ENCODE measurements around the gene ZNF521.

Gene ZNF521

DNA sequence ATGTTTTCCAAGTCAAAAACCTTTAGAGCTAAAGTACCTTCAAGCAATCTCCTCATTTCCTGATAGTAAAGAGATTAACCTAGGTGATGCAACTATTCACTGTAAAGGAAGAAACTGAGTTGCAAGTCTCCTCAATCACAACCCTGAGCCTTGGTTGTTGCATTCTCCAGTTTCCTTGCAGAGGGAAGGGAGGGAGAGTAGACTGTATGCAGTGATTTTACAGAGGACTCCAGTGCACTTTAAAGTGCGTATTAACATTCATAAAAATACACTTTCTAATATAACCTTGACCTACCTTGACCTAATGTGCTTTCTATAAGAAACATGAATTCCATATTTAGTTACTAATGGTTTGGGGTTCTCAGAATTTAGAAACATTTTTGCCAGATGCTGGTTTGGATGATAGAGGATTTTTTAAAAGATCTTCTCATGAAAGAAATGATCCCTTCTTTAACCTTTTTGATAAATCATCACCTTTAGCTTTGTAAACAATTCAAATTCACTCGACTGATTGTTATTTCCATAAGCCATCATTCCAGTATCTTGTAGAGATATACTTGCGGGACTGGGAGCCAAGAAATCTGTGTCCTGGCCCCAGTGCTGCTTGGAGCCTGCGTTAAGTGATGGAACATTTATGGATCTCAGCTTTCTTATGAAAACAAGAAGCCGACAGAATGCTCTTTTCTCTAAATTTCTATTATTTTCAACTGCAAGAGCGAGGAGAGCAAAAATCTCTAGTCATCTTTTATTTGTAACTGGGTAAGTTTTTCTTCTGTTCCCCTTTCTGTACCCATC, 228.3 kb downstream of the ZNF521 start:
- H3K36me3 ChIP-seq (ENCODE audit: control insufficient read depth, insufficient read depth, low read length), result no peaks in the 10 kb centered on the region
- no peaks in the 10 kb centered on the region for H3K27me3 ChIP-seq (replicated peaks; ENCODE audit: control insufficient read depth, insufficient read depth, low read length, poor library complexity, severe bottlenecking)
- H3K4me3 ChIP-seq (ENCODE audit: insufficient read depth, low read depth, low read length, poor library complexity, severe bottlenecking), result no peak overlapping the region
- no peak for DNase-seq
- H3K27ac ChIP-seq (ENCODE audit: insufficient read depth, low read length, poor library complexity, severe bottlenecking), result no peak overlapping the region
- H3K9me3 ChIP-seq (ENCODE audit: control insufficient read depth, low read length), result no peaks in the 10 kb centered on the region
- H3K4me1 ChIP-seq (ENCODE audit: control insufficient read depth, insufficient read depth, low read length, poor library complexity, severe bottlenecking), result no peaks in the 10 kb centered on the region

DNA sequence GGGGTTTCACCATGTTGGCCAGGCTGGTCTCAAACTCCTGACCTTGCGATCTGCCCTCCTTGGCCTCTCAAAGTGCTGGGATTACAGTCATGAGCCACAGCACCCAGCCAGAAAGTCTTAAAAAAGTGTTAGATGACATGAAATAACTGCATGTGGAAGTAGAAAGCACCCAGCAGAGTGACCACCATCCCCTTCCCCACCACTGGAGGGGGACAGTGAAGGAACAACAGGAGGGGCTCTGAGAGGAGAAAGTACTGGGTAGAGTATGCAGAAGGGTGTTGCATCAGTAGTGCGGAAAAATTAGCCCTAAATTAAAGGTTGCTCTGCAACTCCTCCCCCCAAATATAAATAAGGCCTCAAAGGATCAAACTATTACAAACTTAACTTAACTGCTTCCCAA, 230.5 kb downstream of the ZNF521 start:
- Histone ChIP-seq H3K36me3 (ENCODE audit: control insufficient read depth, insufficient read depth, low read length) (no peaks in the 10 kb centered on the region), H3K4me1 (ENCODE audit: control insufficient read depth, insufficient read depth, low read length, poor library complexity, severe bottlenecking) (no peaks in the 10 kb centered on the region), H3K4me3 (ENCODE audit: insufficient read depth, low read depth, low read length, poor library complexity, severe bottlenecking) (no peak overlapping the region), H3K27me3 (replicated peaks; ENCODE audit: control insufficient read depth, insufficient read depth, low read length, poor library complexity, severe bottlenecking) (no peaks in the 10 kb centered on the region), H3K9me3 (ENCODE audit: control insufficient read depth, low read length) (no peaks in the 10 kb centered on the region), H3K27ac (ENCODE audit: insufficient read depth, low read length, poor library complexity, severe bottlenecking) (no peak overlapping the region)
- no peak for DNase-seq

GRCh38 chr18:25113566-25113965, 238.4 kb downstream of the ZNF521 start:
- no peaks in the 10 kb centered on the region for H3K9me3 ChIP-seq (ENCODE audit: control insufficient read depth, low read length)
- no peak for DNase-seq
- H3K4me1 ChIP-seq (ENCODE audit: control insufficient read depth, insufficient read depth, low read length, poor library complexity, severe bottlenecking), result no peaks in the 10 kb centered on the region
- H3K27ac ChIP-seq (ENCODE audit: insufficient read depth, low read length, poor library complexity, severe bottlenecking), result no peak overlapping the region
- no peak overlapping the region for H3K4me3 ChIP-seq (ENCODE audit: insufficient read depth, low read depth, low read length, poor library complexity, severe bottlenecking)
- no peaks in the 10 kb centered on the region for H3K36me3 ChIP-seq (ENCODE audit: control insufficient read depth, insufficient read depth, low read length)
- H3K27me3 ChIP-seq (replicated peaks; ENCODE audit: control insufficient read depth, insufficient read depth, low read length, poor library complexity, severe bottlenecking), result no peaks in the 10 kb centered on the region

DNA sequence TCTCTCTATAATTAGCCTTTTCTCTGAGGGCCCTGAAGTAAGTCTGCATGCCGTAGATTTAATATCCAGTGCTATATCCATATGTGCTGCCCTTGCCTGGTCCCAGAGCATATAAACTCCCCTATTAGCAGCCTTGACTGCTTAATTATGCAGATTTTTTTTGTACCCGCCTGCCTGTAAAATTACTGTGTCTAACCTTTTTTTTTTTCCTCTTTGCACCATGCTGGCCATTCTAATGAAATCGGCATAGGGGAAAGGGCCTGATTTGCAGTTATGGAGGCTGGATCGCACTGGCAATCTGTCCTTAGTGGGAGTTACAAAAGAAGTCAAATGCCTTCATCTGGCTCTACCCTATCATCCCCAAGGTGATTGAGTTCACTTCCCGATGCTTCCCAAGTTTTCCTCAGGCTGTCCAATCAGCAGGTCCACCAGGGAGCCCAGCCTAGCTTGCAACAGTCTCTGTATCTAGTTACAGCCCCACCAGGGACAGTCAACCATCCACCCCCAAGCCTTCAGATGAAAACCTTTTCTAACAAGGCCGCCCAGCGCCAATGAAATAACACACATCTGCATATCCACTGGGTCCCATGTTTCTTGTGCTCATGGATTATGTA, 239.0 kb downstream of the ZNF521 start:
- DNase-seq, result no peak
- no peak overlapping the region for H3K27ac ChIP-seq (ENCODE audit: insufficient read depth, low read length, poor library complexity, severe bottlenecking)
- no peaks in the 10 kb centered on the region for H3K9me3 ChIP-seq (ENCODE audit: control insufficient read depth, low read length)
- H3K36me3 ChIP-seq (ENCODE audit: control insufficient read depth, insufficient read depth, low read length), result no peaks in the 10 kb centered on the region
- H3K4me3 ChIP-seq (ENCODE audit: insufficient read depth, low read depth, low read length, poor library complexity, severe bottlenecking), result no peak overlapping the region
- no peaks in the 10 kb centered on the region for H3K27me3 ChIP-seq (replicated peaks; ENCODE audit: control insufficient read depth, insufficient read depth, low read length, poor library complexity, severe bottlenecking)
- no peaks in the 10 kb centered on the region for H3K4me1 ChIP-seq (ENCODE audit: control insufficient read depth, insufficient read depth, low read length, poor library complexity, severe bottlenecking)

DNA sequence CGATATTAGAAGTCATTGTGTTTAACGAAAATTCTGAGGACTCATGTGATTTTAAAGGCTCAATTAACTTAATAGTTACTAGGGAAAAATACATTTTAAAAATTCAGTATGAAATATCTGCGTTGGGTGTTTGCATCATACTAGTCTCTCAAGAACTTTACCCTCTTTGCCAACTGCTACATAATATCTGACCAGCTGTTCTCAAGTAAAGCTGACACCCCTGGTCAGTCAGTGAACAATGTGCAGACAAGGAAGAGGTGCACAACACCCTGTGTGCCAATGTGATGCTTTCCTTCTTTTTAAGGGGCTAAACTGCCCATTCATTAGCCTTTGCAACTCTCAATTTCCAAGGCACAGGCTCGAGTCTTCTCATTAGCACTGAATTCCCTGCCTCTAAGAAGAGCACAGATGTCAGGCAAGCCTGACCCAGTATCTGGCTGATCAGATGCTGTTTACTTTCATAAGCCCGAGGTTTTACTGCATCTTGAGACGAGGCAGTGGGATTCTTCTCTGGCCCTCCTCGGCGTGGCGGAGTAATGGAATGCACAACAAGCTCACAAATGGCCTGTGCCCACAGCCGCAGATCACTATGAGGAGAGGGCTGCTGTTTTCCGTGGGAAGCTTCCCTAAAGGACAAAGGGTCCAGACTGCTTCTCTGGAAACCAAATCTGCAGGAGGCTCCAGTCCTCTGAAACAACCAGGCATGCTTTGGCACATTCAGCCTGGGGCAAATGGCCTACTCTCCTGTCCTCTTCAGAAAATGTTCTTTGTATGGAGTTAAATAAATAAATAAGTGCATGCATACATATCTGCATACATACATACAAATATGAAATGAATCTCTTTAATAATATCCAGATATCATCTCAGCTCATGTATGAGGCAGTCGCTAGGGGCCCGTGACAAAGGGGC, 240.3 kb downstream of the ZNF521 start:
- no peak for DNase-seq
- no peaks in the 10 kb centered on the region for H3K4me1 ChIP-seq (ENCODE audit: control insufficient read depth, insufficient read depth, low read length, poor library complexity, severe bottlenecking)

DNA sequence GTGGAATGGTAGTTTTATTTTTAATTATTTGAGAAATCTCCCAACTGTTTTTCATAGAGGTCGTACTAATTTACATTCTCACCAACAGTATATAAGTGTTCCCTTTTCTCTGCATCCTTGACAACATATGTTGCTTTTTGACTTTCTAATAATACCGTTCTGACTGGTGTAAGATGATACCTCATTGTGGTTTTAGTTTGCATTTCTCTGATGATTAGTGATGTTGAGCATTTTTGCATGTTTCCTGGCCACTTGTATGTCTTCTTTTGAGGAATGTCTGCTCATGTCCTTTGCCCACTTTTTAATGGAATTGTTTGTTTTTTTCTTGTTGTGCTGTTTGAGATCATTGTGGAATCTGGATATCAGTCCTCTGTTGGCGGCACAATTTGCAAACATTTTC, 242.5 kb downstream of the ZNF521 start:
- Histone ChIP-seq H3K4me1 (ENCODE audit: control insufficient read depth, insufficient read depth, low read length, poor library complexity, severe bottlenecking) (no peaks in the 10 kb centered on the region), H3K36me3 (ENCODE audit: control insufficient read depth, insufficient read depth, low read length) (no peaks in the 10 kb centered on the region), H3K9me3 (ENCODE audit: control insufficient read depth, low read length) (no peaks in the 10 kb centered on the region), H3K27ac (ENCODE audit: insufficient read depth, low read length, poor library complexity, severe bottlenecking) (no peak overlapping the region), H3K27me3 (replicated peaks; ENCODE audit: control insufficient read depth, insufficient read depth, low read length, poor library complexity, severe bottlenecking) (no peaks in the 10 kb centered on the region), H3K4me3 (ENCODE audit: insufficient read depth, low read depth, low read length, poor library complexity, severe bottlenecking) (no peak overlapping the region)
- no peak for DNase-seq

More for the DNA sequence above, 240.3 kb downstream of the ZNF521 start:
- Histone ChIP-seq H3K9me3 (ENCODE audit: control insufficient read depth, low read length) (no peaks in the 10 kb centered on the region), H3K36me3 (ENCODE audit: control insufficient read depth, insufficient read depth, low read length) (no peaks in the 10 kb centered on the region), H3K4me3 (ENCODE audit: insufficient read depth, low read depth, low read length, poor library complexity, severe bottlenecking) (no peak overlapping the region), H3K27me3 (replicated peaks; ENCODE audit: control insufficient read depth, insufficient read depth, low read length, poor library complexity, severe bottlenecking) (no peaks in the 10 kb centered on the region), H3K27ac (ENCODE audit: insufficient read depth, low read length, poor library complexity, severe bottlenecking) (no peak overlapping the region)

DNA sequence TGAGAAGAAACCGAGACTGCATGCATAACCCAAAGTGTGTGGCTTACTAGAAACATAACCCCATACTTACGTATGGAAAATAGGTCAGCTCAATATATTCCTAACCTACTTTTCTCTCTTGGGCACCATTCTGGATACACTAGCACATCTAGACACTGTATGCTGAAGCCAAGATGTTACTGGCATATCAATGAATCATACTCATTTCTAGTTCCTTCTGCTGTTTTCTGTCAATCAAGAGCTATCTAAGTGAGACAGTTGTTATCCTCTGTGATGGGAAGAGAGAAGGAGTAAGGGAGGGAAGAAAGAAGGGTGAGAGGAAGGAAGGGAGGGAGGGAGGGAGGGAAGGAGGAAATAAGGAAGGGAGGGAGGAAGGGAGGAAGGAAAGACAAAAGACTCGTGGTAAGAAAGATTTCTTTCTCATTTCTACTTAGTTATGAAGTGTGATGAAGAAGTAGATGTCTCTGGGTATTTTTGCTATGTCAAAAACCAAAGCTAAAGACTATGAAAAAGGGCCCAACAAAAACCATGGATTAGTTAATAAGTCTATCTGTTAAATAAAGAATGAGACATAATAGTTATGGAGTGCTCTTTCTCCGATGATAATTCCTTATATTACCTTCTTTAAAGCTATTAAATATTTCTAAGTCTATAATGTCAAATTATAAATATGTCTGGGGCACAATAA, 248.4 kb downstream of the ZNF521 start:
- DNase-seq, result no peak
- Histone ChIP-seq H3K27ac (ENCODE audit: insufficient read depth, low read length, poor library complexity, severe bottlenecking) (no peak overlapping the region), H3K9me3 (ENCODE audit: control insufficient read depth, low read length) (no peaks in the 10 kb centered on the region), H3K36me3 (ENCODE audit: control insufficient read depth, insufficient read depth, low read length) (no peaks in the 10 kb centered on the region), H3K4me3 (ENCODE audit: insufficient read depth, low read depth, low read length, poor library complexity, severe bottlenecking) (no peak overlapping the region), H3K27me3 (replicated peaks; ENCODE audit: control insufficient read depth, insufficient read depth, low read length, poor library complexity, severe bottlenecking) (no peaks in the 10 kb centered on the region), H3K4me1 (ENCODE audit: control insufficient read depth, insufficient read depth, low read length, poor library complexity, severe bottlenecking) (no peaks in the 10 kb centered on the region)

DNA sequence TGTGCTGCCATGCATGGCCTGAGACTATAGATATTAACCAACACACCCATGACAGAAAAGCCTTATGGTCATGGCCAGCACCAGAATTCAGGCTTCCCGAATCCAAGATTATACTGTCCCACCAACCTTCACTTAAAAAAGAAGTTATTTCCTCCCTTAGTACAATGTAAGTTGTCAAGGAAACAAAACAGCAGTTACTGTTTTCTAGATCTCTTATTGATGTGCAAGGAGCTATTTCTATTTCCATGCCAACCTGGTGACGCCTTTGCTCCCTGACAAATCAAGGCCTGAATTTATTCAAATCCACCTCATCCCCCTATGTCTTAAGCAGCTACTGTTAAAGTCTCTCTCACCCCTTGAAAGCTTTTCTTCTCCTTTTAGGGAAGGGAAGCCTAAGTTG, 249.3 kb downstream of the ZNF521 start:
- no peak for DNase-seq
- Histone ChIP-seq H3K4me1 (ENCODE audit: control insufficient read depth, insufficient read depth, low read length, poor library complexity, severe bottlenecking) (no peaks in the 10 kb centered on the region), H3K4me3 (ENCODE audit: insufficient read depth, low read depth, low read length, poor library complexity, severe bottlenecking) (no peak overlapping the region), H3K36me3 (ENCODE audit: control insufficient read depth, insufficient read depth, low read length) (no peaks in the 10 kb centered on the region), H3K27ac (ENCODE audit: insufficient read depth, low read length, poor library complexity, severe bottlenecking) (no peak overlapping the region), H3K27me3 (replicated peaks; ENCODE audit: control insufficient read depth, insufficient read depth, low read length, poor library complexity, severe bottlenecking) (no peaks in the 10 kb centered on the region), H3K9me3 (ENCODE audit: control insufficient read depth, low read length) (no peaks in the 10 kb centered on the region)

- no peaks in the 10 kb centered on the region for H3K27me3 ChIP-seq (replicated peaks; ENCODE audit: control insufficient read depth, insufficient read depth, low read length, poor library complexity, severe bottlenecking)
- H3K9me3 ChIP-seq (ENCODE audit: control insufficient read depth, low read length), result no peaks in the 10 kb centered on the region
- DNase-seq, result no peak
- no peaks in the 10 kb centered on the region for H3K36me3 ChIP-seq (ENCODE audit: control insufficient read depth, insufficient read depth, low read length)
- H3K27ac ChIP-seq (ENCODE audit: insufficient read depth, low read length, poor library complexity, severe bottlenecking), result no peak overlapping the region
- H3K4me1 ChIP-seq (ENCODE audit: control insufficient read depth, insufficient read depth, low read length, poor library complexity, severe bottlenecking), result no peaks in the 10 kb centered on the region
- H3K4me3 ChIP-seq (ENCODE audit: insufficient read depth, low read depth, low read length, poor library complexity, severe bottlenecking), result no peak overlapping the region
Observed at GRCh38 chr18:25100418-25100817, 251.5 kb downstream of the ZNF521 start.

Data from effector memory CD4-positive, alpha-beta T cell (primary cell).